Endothelial cell of umbilical vein (primary cell): Measurements from ENCODE around the gene MGLL.

Experiments
- EZH2 ChIP-seq: IDR thresholded peaks from 2 replicates; pipeline ENCODE4 v1.6.1; 2012; ENCODE audit warnings: borderline replicate concordance, low read depth, mild to moderate bottlenecking, moderate library complexity, low read length, inconsistent platforms; ENCODE audit not compliant: severe bottlenecking
- FOS ChIP-seq: IDR thresholded peaks from 2 replicates; pipeline ENCODE4 v1.6.1; 2011; ENCODE audit warnings: mild to moderate bottlenecking, low read length, moderate library complexity, borderline replicate concordance; ENCODE audit not compliant: insufficient read depth
- MYC ChIP-seq: IDR thresholded peaks from one replicate; pipeline ENCODE4 v1.6.1; 2011; ENCODE audit warnings: mild to moderate bottlenecking, low read depth, low read length
- POLR2A ChIP-seq: IDR thresholded peaks from 2 replicates; pipeline ENCODE4 v1.6.1; 2012; ENCODE audit warnings: low read depth, mild to moderate bottlenecking, control low read depth, low read length
- POLR2AphosphoS5 ChIP-seq: IDR thresholded peaks from 2 replicates; pipeline ENCODE4 v1.6.1; 2012; ENCODE audit warnings: low read depth, mild to moderate bottlenecking, control low read depth, low read length, moderate library complexity; ENCODE audit not compliant: insufficient read depth
- TF ChIP-seq, protein P1 (sequence below), 2 donors: IDR thresholded peaks; 1 replicate in 1 of 2; 2 replicates in 1 of 2; pipeline ENCODE4 v1.5.1; 2011; ENCODE audit warnings: low read length in 2 of 2, mild to moderate bottlenecking in 2 of 2, moderate library complexity in 2 of 2, control low read depth in 1 of 2, inconsistent platforms in 1 of 2, low read depth in 1 of 2; ENCODE audit not compliant: insufficient read depth in 1 of 2; ENCODE audit errors: extremely low read depth in 1 of 2

DNA sequence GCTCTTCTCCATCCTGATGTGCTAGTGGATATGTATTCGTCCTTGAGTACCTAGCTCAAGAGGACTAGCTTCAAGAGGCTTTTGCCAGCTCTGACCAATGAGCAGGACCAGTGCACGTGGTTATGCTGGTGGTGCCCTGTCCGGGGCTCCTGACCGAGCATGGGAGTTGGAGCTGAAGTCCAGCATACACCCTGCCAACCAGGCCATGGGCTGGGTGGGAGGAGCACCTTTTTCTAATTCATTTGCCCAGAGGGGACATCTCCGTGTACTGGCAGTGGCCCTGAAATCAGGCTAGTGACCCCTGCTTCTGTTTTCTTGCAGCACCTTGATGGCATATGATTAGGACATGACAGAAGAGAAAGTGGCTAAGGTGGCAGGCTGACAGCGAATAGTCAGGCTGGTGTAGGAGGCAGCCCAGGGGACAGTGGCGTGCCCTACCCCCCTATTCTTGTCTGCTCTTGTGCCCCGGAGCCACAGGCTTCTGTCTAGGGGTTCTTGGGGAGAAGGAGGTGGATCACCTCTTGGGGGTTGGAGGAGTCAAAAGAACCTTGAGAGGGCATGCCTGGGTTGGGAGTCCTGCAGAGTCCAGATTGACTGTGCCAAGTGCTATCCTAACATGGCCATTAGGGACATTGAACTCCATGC, 176.8 kb downstream of the MGLL start:
- TF ChIP-seq, protein P1, sequence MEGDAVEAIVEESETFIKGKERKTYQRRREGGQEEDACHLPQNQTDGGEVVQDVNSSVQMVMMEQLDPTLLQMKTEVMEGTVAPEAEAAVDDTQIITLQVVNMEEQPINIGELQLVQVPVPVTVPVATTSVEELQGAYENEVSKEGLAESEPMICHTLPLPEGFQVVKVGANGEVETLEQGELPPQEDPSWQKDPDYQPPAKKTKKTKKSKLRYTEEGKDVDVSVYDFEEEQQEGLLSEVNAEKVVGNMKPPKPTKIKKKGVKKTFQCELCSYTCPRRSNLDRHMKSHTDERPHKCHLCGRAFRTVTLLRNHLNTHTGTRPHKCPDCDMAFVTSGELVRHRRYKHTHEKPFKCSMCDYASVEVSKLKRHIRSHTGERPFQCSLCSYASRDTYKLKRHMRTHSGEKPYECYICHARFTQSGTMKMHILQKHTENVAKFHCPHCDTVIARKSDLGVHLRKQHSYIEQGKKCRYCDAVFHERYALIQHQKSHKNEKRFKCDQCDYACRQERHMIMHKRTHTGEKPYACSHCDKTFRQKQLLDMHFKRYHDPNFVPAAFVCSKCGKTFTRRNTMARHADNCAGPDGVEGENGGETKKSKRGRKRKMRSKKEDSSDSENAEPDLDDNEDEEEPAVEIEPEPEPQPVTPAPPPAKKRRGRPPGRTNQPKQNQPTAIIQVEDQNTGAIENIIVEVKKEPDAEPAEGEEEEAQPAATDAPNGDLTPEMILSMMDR (IDR thresholded peaks at IDR 0.05; ENCODE audit: extremely low read depth in 1 of 2, insufficient read depth in 1 of 2, low read depth in 1 of 2, low read length in 2 of 2), result no peak
- TF ChIP-seq FOS (no peak), EZH2 (no peak), POLR2AphosphoS5 (no peak), POLR2A (no peak), MYC (no peak)
